ENCODE data around the gene NEK2.
A peak's percentile ranks its signal among the peaks of the same experiment; 100 is the strongest.
"Not testable (repeated sequence)": the region's sequence is repeated elsewhere in the genome, so short reads cannot be mapped to it uniquely, and the experiment has no call there.

NEK2 gene

GRCh38 chr1:211675230-211676105 is at the start of gene NEK2:
TSS of gene NEK2 (minus strand) at chr1:211675621. CDS start at chr1:211675479, 142 bp downstream.
- DNase-seq (ENCODE audit: low spot score), result peak; percentile 92

GRCh38 chr1:211724687-211725196 is 49.3 kb upstream of the NEK2 start:
- no peak for DNase-seq (ENCODE audit: low spot score)

- DNase-seq (ENCODE audit: low spot score), result no peak
Observed at GRCh38 chr1:211723273-211723672, 47.9 kb upstream of the NEK2 start.

GRCh38 chr1:211722277-211723175 is 47.1 kb upstream of the NEK2 start:
- DNase-seq (ENCODE audit: low spot score), result no peak

GRCh38 chr1:211716555-211716954 is 41.1 kb upstream of the NEK2 start:
- not testable (repeated sequence) for DNase-seq (ENCODE audit: low spot score)

- no peak for DNase-seq (ENCODE audit: low spot score)
Observed at GRCh38 chr1:211715971-211716370, 40.5 kb upstream of the NEK2 start.

- DNase-seq (ENCODE audit: low spot score), result no peak
Observed at GRCh38 chr1:211714154-211714553, 38.7 kb upstream of the NEK2 start.

GRCh38 chr1:211713231-211713630 is 37.8 kb upstream of the NEK2 start:
- no peak for DNase-seq (ENCODE audit: low spot score)

GRCh38 chr1:211711315-211711705 is 35.9 kb upstream of the NEK2 start:
- DNase-seq (ENCODE audit: low spot score), result no peak

- DNase-seq (ENCODE audit: low spot score), result no peak
Observed at GRCh38 chr1:211710566-211711314, 35.3 kb upstream of the NEK2 start.

- DNase-seq (ENCODE audit: low spot score), result no peak
Observed at GRCh38 chr1:211708926-211709325, 33.5 kb upstream of the NEK2 start.

- no peak for DNase-seq (ENCODE audit: low spot score)
Observed at GRCh38 chr1:211708006-211708405, 32.6 kb upstream of the NEK2 start.

GRCh38 chr1:211705467-211706091 is 30.2 kb upstream of the NEK2 start:
- no peak for DNase-seq (ENCODE audit: low spot score)

- DNase-seq (ENCODE audit: low spot score), result no peak
Observed at GRCh38 chr1:211704543-211704942, 29.1 kb upstream of the NEK2 start.

GRCh38 chr1:211703812-211704537 is 28.6 kb upstream of the NEK2 start:
- DNase-seq (ENCODE audit: low spot score), result peak; percentile 35

- DNase-seq (ENCODE audit: low spot score), result no peak
Observed at GRCh38 chr1:211701733-211702132, 26.3 kb upstream of the NEK2 start.

- DNase-seq (ENCODE audit: low spot score), result no peak
Observed at GRCh38 chr1:211699059-211699458, 23.6 kb upstream of the NEK2 start.

- DNase-seq (ENCODE audit: low spot score), result peak; percentile 89
Observed at GRCh38 chr1:211698161-211699026, 23.0 kb upstream of the NEK2 start.

- no peak for DNase-seq (ENCODE audit: low spot score)
Observed at GRCh38 chr1:211697356-211697755, 21.9 kb upstream of the NEK2 start.

Measured in Ammon's horn (tissue), 1 donor.